ENCODE results near the gene SYNE1.
A peak's percentile ranks its signal among the peaks of the same experiment; 100 is the strongest.
"Not testable (repeated sequence)": the region's sequence is repeated elsewhere in the genome, so short reads cannot be mapped to it uniquely, and the experiment has no call there.

Gene SYNE1, protein sequence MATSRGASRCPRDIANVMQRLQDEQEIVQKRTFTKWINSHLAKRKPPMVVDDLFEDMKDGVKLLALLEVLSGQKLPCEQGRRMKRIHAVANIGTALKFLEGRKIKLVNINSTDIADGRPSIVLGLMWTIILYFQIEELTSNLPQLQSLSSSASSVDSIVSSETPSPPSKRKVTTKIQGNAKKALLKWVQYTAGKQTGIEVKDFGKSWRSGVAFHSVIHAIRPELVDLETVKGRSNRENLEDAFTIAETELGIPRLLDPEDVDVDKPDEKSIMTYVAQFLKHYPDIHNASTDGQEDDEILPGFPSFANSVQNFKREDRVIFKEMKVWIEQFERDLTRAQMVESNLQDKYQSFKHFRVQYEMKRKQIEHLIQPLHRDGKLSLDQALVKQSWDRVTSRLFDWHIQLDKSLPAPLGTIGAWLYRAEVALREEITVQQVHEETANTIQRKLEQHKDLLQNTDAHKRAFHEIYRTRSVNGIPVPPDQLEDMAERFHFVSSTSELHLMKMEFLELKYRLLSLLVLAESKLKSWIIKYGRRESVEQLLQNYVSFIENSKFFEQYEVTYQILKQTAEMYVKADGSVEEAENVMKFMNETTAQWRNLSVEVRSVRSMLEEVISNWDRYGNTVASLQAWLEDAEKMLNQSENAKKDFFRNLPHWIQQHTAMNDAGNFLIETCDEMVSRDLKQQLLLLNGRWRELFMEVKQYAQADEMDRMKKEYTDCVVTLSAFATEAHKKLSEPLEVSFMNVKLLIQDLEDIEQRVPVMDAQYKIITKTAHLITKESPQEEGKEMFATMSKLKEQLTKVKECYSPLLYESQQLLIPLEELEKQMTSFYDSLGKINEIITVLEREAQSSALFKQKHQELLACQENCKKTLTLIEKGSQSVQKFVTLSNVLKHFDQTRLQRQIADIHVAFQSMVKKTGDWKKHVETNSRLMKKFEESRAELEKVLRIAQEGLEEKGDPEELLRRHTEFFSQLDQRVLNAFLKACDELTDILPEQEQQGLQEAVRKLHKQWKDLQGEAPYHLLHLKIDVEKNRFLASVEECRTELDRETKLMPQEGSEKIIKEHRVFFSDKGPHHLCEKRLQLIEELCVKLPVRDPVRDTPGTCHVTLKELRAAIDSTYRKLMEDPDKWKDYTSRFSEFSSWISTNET (N-terminal part only)

DNA sequence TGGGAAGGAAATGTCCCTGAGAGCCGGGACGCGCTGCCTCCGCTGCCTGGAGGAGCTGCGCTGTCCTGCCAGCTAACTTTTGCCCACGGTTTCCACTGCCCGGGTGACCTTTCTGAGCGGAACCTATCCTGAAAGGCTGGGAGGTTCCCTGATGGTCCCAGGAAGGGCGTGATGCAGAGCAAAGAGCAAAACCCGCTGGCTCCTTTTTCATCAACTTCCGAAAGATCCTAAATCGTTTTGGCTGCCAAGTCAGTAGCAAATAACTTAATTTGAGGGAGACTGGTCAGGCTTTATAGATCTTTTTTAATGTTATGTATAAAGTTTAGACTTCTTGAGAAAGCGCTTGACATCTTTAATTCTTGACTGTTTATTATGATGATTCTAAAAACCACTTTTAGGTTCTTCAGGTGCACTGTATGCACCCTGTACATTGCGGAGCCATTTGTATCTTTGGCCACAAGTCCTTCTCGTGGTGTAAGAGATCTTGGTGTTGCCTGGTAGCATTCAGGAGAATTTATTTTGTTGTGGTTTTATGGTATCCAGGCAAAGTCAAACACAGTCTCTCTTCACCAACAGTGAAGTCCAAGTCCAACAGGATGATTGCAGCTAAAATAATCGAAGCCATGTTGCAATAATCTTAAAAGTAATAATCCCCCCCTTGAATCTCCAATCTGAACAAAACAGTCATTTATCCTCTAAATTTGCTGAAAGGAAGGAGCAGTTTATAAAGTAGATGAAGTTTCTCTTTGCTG is at the start of gene SYNE1:
Gene SYNE1, minus strand, starts transcription at position 67 of the 752 bp plus-strand sequence. CDS start 9,031 bp downstream, outside the sequence.
- DNase-seq, result no peak

DNA sequence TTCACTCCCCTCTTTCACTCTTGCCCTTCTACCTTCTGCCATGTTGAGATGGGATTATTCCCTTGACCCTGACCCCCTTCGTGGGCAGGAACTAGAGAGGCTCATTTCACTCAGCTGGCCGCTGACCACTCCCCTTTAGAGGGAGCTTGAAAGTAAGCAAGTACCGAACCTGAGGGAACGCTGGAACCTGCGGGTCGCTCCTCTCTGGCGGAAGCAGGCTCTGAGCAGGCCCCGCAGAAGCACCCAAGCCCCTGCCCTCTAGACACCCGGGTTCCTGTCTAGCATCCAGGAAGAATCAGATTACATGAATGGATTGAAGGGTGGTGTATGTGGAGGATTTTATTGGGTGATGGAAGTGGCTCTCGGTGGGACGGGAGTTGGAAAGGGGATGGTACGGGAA is 48.7 kb upstream of the SYNE1 start:
- DNase-seq, result no peak

DNA sequence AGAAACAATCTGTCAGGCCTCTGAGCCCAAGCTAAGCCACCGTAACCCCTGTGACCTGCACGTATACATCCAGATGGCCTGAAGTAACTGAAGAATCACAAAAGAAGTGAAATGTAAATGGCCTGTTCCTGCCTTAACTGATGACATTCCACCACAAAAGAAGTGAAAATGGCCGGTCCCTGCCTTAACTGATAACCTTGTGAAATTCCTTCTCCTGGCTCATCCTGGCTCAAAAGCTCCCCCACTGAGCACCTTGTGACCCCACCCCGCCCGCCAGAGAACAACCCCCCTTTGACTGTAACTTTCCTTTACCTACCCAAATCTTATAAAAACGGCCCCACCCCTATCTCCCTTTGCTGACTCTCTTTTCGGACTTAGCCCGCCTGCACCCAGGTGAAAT is 45.8 kb upstream of the SYNE1 start:
- DNase-seq, result not testable (repeated sequence)

- no peak for DNase-seq
Observed at GRCh38 chr6:152682141-152682540, 45.0 kb upstream of the SYNE1 start.

- no peak for DNase-seq
Observed at GRCh38 chr6:152680879-152681517, 43.8 kb upstream of the SYNE1 start.

DNA sequence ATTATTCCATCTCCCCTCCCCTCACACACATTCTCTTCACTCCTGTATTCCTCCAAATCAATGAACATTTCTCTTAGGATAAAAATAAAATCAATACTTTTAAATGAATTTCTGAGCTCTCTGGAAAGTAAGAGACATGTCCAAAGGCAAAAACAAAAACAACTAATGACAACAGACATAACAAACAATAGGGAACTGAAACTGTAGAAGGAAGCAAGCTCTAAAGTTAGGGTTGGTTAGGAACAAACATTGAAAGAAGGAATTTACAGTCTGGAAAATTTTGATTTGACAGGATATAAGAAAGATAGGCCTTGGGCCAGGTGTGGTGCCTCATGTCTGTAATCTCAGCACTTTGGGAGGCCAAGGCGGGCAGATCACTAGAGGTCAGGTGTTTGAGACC is 43.0 kb upstream of the SYNE1 start:
- DNase-seq, result no peak

- DNase-seq, result no peak
Observed at GRCh38 chr6:152673236-152673635, 36.1 kb upstream of the SYNE1 start.

DNA sequence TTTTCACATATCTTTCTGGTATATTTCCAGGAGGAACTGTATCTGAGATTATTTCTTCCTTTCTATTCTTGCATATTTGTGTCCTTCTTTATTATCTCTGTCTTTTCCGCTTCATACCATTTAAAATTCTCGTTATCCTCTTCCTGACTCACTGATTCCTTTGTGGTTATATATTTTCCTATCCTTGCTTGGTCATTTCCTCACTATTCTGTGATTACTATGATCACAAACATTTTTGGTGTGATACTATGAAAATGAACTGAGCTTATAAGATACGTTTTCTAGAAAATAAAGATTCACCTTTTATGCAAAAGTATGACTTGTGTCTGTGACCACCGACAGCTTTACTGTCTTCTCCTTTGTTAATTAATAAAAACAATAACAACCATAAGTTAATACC is 34.0 kb upstream of the SYNE1 start:
- DNase-seq, result no peak

GRCh38 chr6:152669895-152670294 is 32.7 kb upstream of the SYNE1 start:
- DNase-seq, result no peak

DNA sequence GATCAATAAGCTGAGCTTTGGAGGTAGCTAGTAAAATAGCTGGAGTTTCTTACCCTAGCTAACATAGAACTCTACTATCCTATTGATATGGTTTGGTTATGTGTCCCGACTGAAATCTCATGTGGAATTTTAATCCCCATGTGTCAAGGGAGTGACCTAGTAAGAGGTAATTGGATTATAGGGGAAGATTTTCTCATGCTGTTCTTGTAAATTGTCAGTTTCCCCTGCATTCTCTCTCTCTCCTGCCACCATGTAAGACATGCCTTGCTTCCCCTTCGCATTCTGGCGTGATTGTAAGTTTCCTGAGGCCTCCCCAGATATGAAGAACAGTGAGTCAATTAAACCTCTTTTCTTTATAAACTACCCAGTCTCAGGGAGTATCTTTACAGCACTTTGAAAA is 24.6 kb upstream of the SYNE1 start:
- DNase-seq, result no peak

DNA sequence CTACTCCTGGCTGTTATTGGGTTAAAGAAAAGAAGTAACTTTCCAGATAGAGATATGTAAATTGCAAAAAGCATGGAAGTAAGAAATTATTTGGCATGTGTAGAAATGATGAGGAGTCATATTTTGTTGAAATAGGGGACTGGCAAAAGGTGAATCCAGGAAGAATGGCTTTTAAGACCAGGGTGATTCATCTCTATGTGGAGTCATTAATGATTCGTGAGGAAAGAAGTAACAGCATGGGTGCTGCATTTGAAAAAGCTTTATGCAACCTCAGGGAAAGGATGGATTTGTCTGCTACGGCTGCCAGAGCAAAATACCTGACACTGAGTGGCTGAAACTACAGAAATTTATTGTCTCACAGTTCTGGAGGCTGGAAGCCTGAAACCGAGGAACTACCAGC is 14.8 kb upstream of the SYNE1 start:
- DNase-seq, result no peak

DNA sequence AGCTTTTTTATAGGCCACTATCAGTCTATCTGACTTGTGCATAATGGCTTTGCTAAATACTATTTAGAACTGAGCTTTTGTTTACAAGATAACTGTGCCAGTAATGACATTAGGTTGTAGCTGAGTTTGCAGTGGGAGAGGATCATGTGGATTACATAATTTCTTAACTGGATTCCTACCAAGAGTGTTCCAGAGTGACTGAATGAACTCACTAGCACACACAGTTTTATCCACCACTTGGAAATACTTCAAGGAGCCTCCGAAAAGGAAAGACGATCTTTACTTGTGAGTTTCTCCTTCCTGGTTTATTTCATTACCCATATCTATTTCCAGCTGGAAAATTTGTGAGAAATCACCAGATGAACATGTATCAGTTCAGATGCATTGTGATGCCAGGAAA is 10.9 kb upstream of the SYNE1 start:
- DNase-seq, result no peak

GRCh38 chr6:152646732-152647131 is 9.6 kb upstream of the SYNE1 start:
- not testable (repeated sequence) for DNase-seq

DNA sequence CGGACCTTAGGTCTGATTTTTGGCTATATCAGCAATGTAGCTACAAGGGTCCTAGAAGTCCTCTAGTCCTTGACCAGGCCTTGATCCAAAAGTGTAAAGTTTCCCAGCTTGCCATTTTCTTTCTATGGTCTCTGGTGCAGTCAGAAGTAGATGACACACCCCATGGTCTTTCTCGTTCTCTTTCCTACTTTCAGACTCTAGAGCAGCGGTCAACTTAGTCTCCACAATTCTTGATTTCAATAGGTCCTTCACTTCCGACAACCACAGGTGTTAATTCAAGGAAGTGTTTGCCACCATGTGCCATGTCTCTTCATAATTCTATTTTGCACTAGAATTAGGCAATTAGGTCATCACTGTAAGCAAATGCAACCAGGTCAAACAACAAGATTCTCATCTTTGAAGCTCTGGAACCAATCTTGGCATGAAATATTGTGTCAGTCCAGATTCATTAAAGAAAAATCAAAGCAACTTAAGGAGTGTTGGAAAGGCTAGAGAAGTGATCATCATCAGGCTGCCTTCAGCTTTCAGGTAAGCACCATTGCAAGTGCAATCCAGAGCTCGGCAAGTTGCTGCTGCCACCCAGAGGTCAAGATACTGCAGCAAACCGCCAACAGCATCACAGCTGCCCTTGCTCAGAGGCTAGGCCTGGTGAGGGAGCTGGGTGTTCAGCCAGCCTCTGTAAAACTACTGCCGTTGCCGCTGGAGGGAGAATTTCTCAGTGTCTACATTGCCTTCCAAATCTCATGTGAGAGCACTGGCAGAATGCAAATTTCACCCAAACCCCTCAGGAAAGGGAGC is 5.6 kb upstream of the SYNE1 start:
- peak; percentile 32 for DNase-seq

DNA sequence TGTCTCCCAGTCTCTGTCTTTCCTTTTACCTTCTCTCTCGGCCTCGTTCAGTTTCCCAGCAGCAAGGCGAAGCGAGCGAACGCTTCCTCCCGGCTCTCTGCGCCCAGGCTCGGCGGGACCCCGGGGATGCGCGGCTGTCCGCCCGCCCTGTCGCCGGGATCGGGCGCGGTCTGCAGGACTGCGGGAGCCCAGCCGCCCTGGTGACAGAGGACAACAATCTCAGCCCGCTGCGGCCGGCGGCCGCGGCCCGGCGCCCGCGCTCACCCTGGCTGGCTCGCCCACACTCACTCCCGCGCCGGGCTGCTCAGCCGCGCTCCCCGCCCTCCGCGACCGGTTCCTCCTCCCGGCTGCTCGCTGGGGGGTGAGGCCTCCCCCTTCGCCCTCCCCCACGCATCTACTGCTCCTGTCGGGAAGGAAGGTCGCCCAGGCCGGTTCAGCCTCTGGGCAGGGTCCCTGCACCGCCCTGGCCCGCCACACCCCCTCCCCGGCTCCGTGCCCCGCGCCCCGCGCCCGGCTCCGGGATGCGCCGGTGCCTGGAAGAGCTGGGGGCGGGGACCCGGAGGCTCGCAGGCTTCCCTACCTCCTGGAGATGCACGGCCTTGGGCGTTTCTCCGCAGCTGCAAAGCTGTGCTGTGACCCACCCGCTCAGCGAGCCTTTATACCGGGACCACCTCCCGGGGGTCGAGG is 410 bp downstream of the SYNE1 start:
- peak; percentile 50 for DNase-seq

DNA sequence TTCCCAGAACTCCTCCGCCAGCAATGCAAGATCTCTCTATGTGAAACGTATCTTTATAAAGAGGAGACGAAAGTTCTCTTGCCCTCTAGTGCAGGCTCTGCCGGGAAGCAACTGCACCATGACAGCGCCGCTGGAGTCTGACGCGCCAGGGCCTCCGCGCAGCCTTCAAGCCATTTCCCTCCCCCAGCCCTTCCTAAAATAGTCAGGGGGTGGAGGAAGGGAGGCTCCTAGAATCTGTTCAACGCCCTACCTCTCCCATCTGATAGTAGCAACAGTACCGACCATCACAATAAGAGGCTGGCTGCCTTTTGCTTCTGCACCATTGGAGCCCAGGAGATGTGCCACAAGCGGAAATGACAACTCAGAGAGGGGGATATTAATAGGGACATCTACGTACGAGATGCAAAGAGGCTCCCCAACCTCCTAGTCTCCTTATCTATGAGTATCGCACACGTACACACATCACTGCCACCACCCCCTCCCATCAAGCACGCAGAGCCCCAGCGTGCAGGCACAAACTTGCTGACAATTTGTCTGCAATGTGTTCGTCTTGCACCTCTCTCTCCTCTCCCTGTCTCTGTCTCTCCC is 1.0 kb downstream of the SYNE1 start:
- peak; percentile 38 for DNase-seq

DNA sequence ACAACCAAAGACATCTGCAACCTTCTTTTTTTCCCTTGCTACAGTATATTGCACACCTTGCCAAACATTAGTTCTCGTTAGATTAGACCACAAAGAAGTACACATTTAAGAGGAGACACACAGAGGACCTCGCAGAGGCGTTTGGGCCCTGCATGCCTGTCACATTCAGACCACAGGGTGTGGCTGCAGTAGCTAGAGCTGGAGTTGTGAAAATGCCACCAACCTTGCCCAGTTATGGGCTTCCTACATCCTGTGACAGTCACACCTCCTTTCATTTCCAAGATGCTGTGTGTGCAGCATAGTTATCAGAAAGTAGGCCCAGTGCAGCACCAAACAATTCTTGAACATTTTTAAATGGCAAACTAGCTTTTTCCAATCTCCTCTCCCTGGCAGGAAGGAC is 2.4 kb downstream of the SYNE1 start:
- no peak for DNase-seq

GRCh38 chr6:152632121-152632782 is 4.9 kb downstream of the SYNE1 start:
- DNase-seq, result no peak

- DNase-seq, result no peak
Observed at GRCh38 chr6:152631376-152631775, 5.8 kb downstream of the SYNE1 start.

DNA sequence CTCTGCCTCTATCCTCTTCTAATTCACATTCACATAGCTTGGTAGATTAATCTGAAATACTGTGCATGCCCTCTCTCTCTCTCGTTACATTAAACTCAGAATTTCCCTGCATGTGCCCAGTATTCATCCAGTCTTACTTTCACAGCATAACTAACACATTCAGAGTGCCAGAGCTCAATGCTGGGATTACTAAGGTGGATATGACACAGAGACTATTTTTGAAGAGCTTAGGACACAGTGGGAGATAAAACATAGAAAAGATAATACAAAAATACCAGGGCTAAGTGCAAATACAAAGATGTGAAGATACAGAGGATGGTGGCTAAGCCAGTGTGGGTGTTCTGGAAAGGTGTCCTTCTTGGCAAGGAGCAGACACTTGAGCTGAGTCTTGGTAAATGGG is 6.3 kb downstream of the SYNE1 start:
- no peak for DNase-seq
